Frontal cortex (tissue), 4 donors: ENCODE results near the gene SMAGP. TPM values are rescaled to one million over a fixed set of nuclear protein-coding genes. Genes with fewer than 3 reads are reported as not detected.
"Not testable (repeated sequence)": the region's sequence is repeated elsewhere in the genome, so short reads cannot be mapped to it uniquely, and the experiment has no call there.

Source experiments
- DNase-seq, 2 donors: peaks; one replicate each; pipeline ENCODE4 v3.0.0; 2012; ENCODE audit warnings: low spot score in 2 of 2
- FAIRE-seq: peaks from 2 replicates; lab custom pipeline; 2012; peaks lifted over from hg19 to GRCh38; lab: Jason Lieb, UNC
- total RNA-seq: library from RNA; depleted of rRNA; stranded (reverse); fragments of >200 nt; gene quantifications from one replicate; pipeline ENCODE4 v1.2.3, GENCODE V29; 2014
- donor health status: control.
- donor health status: control.
- donor health status: control.

Gene SMAGP
- total RNA-seq, 1 donor from 2014 or later: 0.82 TPM

DNA sequence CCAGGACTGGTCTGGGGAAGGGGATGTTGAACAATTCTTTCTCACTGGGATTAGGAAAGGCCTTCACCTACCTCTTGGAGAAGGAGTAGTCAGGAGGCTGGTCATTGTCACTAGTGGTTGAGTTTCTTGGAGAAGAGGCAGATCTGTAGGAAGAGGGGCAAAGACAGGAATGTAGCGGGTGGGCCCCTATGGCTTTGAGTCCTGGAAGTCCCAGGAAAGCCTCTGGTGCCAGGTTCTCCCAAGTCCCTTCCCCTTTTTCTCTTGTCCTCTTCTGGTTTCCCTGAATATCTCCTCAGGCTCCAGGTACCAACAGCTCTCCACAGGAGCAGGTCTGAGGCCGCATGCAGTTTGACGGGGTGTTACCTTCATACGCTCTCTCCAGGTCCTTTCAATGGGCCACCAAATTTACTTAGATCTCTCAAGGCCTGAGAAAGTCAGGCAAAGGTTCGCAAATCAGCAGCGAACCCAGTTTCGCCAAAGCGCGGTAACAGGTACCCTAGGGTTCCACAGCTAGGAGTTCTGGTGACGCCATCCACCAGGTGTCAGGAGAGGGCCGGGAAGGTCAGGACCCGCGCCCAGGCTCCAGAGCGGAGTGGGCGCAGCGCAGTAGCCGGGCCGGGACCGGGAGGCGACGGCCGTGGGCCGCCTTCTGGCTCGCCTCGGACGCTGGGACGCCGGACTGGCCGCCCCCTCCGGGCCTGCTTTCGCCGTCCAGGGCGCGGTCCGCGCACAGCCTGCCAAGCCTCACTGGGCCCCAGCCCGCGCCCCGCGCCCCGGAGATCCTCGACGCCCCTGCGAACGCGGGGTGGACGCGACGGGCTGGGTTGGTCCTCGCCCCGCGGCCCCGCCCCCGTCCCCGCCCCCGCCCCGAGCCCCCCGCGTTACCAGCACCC is 795 bp downstream of the SMAGP start:
- DNase-seq: peak; percentile 36 to 48
- no peak for FAIRE-seq

DNA sequence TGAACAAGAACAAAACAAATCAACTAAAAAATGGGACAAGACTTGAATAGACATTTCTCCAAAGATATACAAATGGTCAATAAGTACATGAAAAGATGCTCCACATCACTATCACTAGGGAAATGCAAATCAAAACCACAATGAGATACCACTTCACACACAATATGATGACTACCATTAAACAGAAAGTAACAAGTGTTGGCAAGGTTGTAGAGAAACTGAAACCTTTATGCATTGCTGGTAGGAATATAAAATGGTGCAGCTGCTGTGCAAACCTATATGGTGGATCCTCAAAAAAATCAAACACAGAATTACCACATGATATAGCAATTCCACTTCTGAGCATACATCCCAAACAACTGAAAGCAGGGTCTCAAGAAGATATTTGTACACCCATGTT is 5.2 kb downstream of the SMAGP start:
- no peak for DNase-seq
- no peak for FAIRE-seq

DNA sequence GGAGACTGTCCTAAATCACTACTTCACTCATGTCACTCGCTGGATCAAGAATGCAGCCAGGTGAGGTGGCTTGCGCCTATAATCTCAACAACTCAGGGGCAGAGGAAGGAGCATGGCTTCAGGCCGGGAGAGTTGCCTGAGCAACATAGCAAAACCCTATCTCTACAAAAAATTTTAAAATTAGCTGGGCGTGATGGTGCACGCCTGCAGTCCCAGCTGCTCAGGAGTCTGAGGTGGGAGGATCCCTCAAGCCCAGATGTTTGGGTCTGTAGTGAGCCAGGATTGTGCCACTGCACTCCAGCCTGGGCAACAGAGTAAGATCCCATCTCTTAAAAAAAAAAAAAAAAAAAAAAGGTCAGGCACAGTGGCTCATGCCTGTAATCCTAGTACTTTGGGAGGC is 5.9 kb downstream of the SMAGP start:
- FAIRE-seq: no peak
- DNase-seq: no peak

DNA sequence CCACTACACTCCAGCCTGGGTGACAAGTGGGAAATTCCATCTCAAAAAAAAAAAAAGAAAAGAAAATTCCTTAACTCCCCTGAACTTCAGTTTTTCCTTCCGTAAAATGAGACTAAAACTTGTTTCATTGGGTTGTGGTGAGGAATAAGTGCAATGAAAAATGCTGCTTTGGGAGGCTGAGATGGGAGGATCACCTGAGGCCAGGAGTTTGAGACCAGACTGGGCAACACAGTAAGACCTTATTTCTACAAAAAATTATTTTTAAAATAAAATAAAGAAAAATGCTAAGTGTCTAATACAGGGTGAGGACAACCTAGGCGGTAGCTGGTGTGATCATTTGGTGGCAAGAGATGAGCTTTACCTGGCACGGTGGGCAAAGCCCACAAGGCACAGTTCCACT is 6.9 kb downstream of the SMAGP start:
- no peak for FAIRE-seq

DNA sequence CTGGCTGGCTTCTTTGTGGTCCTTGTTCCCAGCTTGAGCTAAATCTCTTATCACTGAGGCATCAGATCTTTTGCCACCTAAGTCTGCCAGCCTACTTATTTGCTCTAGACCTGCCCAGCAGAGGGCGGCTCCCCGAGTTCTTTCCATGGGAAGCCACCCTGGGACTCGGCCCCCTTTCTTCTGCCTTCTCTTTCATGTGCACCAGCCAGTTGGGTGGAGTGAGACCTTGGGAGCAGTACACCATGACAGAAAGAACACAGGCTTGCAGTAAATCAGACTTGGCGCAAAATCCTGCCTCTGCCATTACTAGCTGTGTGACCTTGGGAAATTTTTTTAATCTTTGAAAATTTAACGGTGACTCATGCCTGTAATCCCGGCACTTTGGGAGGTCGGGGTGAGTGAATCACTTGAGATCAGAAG is 7.4 kb downstream of the SMAGP start:
- FAIRE-seq (no peak), DNase-seq (no peak)

More for the DNA sequence above, 6.9 kb downstream of the SMAGP start:
- DNase-seq: no peak

DNA sequence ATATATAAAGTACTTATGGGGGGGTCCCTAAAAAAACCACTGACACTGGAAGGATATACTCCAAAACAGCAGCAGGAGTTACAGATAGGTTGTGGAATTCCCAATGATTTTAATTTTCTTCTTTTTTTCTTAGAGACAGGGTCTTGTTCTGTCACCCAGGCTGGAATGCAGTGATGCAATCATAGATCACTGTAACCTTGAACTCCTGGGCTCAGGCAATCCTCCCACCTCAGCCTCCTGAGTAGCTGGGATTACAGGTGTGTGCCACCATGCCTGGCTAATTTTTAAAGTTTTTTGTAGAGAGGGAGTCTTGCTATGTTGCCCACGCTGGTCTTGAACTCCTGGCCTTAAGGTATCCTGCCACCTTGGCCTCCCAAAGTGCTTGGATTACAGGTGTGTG is 10.6 kb downstream of the SMAGP start:
- FAIRE-seq, DNase-seq: not testable (repeated sequence)

DNA sequence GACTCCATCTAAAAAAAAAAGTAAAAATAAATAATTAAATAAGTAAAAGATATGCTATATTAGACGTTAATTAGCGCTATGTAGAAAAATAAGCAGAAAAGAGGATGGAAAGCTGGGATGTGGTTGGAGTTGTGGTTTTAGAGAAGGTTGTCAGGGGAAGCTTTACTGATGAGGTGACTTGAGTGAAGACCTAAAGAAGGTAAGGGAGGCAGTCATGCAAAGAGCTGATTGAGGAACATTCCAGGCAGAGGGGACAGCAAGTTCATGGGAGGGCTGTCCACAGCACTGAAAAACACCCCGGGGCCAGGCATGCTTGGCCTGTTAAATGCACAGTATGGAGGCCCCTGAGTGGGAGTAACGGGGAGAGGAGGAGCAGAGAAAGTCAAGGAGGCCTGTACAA is 15.7 kb downstream of the SMAGP start:
- FAIRE-seq (no peak), DNase-seq (no peak)

DNA sequence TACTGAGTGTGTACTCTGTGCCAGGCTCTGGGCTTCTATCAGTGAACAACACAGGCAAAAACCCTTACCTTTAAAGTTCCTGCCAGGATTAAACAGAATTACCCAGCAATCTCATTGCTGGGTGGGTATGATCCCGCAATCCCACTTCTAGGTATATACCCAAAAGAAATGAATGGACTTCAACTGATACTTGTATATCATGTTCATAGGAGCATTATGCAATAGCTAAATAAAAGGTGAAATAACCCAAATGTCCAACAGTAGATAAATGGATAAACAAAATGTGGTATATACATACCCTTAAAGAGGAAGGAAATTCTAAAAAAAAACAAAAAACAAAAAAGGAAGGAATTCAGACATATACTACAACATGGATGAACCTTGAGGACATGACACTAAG is 16.9 kb downstream of the SMAGP start:
- no peak for DNase-seq
- no peak for FAIRE-seq

DNA sequence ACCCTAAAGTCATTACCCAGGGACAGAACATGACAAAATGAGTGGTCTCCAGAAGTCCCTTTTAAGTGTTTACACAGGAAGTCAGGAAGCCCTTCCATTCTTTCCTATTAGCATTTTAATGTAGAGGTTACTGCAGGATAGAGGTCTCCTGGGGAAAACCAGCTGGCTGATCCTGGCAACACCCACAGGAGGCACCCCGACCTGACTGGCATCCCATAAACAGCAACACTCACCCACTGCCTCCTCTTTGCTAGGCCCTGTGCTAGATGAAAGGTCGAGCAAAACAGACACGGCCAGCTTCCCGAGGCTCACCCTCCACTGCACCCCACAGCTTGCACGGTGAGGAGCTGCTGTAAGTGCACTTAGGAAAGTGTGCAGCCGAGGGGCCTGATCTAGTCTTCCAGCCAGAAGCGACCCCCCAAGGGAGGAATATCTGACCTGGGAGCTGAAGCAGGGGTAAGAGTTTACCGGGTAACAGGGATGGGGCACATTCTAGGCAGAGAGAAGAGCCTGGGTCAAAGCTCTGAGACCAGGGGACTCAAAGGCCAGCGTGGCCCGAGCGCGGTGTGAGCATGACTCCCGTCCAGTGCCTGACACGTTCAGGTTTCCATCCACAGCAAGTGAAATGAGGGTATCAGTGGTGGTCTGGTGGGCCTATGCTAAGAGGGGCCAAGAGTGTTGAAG is 22.6 kb downstream of the SMAGP start:
- no peak for DNase-seq
- no peak for FAIRE-seq

DNA sequence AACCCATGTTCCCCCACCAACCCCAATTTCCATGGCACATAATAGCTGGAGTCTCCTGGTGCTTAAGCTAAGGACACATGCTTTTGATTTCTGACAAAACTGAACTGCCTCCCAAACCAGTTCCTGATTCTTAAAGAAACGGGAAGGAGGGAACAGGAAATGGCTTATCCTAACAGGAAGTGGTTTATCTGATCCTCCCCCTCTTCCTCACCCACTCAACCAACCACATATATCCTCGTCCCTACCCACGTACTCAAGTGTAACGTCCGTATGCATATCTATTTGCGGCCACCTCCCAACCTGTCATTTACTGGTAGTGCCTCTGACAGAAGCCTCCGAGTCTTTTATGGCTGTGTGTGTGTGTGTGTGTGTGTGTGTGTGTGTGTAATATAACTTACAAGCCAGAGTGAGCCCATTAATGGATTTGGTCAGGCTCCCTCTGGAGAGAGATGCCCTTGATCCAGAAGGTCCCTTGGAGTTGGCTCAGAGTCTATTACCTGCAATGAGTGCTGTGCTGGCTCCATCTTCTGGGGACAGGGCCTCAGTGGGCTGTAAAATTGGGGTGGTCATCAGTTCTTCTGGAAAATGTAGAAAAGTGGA is 23.9 kb downstream of the SMAGP start:
- FAIRE-seq (no peak), DNase-seq (no peak)

DNA sequence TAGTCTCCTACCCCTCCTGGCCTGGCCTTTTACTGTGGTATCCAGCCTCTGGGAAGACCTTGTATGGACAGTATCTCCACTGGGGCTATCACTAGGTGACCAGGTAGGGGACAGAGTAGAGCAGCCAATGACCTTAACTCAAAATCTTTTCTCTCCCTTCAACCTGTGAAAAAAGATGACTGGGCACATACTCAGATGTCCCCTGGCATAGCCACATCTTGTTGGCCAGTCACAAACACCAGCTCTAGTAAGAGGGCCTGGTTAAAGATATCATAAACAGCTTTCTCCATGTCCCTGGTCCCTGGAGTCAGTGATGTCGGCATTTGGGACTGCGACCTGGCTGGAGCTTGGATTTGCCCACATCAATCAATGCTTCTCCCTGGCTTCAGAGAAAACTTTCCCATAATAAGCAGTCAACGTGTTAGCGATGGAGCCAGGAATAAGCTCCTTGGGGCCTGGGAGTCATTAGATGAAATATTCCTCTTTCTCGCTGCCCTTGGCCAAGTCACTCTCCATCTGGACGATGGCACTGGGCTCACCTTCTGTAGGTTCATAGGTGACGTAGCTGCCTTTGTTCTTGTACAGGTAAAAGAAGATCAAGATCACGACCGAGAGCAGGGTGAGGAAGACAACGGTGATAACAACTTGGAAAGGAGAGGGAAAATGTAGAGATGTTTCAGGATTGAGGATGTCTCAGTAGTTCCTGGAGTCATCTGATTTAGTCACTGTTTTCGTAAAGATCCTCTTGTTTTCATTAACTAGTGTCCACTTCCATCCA is 24.6 kb downstream of the SMAGP start:
- DNase-seq (no peak), FAIRE-seq (no peak)

DNA sequence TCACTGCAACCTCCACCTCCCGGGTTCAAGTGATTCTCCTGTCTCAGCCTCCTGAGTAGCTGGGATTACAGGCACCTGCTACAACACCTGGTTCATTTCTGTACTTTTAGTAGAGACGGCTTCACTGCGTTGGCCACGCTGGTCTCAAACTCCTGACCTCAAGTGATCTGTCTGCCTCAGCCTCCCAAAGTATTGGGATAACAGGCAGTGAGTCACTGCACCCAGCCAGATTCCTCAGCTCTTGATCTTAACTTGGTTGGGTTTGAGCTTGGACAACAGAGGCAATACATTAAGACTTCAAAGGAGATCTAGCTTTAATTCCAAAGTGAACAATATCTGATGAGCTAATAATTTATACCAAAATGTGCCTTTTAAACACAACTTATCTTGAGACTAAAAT is 25.9 kb downstream of the SMAGP start:
- DNase-seq (no peak), FAIRE-seq (no peak)

DNA sequence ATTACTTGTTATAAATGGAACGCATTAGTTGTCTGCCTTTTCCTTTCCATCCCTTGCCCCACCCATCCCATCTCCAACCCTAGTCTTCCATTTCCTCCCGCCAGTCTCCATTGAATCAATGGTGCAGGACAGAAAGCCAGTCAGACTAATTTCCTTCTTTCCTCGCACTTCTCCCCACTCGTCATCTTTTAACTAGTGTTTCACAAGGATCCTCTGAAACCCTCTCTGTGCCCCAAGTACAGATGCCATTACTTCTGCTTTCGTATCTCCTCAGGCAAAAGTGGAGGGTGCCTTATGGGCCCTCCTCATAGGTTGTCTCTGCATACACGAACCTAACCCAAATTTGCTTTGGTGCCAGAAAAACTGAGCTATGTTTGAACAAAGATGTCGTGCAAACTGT is 27.3 kb downstream of the SMAGP start:
- FAIRE-seq (no peak), DNase-seq (no peak)

DNA sequence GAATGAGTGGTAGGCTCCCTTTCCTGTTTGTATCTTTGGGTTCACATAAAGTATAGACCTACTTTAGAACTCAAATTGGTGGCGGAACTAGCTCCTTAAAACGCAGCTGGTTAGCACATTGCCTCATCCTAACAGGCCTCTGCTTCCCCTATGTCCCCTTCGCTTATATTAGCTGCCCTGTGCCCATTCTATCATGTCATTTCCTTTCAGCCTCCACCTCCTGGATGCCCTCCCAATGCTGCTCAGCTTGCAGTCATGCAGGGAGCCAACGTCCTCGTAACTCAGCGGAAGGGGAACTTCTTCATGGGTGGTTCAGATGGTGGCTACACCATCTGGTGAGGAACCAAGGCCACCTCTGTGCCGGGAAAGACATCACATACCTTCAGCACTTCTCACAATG is 28.1 kb downstream of the SMAGP start:
- DNase-seq (no peak), FAIRE-seq (no peak)

DNA sequence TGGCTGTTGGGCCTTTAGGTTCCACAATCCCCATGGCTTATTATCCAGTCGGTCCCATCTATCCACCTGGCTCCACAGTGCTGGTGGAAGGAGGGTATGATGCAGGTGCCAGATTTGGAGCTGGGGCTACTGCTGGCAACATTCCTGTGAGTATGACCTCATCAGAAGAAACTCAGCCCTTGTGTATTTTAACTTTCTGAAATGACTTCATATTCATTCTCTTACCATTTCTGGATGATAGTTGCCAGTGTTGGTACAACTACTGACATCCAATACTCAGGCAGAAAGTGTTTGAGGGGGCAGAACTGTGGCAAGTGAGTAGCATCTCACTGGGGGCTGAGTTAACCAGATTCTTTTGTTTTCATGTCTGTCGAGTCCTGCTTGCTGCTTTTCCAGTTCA is 29.2 kb downstream of the SMAGP start:
- DNase-seq (no peak), FAIRE-seq (no peak)

DNA sequence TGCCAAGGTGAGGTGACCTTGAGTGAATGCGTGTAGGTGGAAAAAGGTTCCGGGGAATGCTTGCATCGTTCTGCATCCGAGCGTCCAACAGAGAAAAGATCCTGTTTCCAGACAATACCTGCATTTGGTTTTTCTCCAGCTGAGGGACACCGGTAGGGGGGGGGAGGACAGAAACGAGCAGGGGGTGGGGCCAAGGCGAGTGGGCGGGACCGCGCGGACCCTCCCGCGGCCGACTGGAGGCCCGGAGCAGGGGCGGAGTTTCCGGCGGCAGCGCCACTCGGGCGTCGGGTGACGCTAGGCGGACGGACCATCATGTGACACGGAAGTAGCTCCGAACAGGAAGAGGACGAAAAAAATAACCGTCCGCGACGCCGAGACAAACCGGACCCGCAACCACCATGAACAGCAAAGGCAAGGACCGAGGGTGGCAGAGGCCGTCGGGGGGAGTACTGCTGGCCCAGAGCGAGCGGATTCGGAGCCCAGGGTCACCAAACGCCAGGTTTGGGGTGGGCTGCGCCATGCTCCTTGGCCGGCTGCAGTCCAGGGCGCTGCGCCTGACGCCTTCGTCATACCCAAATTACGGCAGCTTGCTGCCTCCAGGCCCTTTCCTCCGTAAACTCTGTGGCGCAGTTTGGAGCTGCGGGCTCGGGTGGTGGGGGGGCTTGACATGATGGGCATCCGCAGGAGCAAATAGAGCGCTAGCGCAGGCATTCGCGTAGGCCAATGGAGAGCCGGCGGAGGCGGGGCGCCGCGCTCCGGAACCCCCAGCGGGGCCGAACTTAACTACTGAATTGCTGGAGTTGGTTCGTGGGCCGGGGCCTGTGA is 31.5 kb downstream of the SMAGP start, which contains the start of gene DAZAP2:
Gene DAZAP2 (plus strand): TSS at position 317 of the 825 bp plus-strand sequence. CDS start 82 bp downstream, at position 399.
- FAIRE-seq: no peak
- peak; percentile 89 to 93 for DNase-seq

DNA sequence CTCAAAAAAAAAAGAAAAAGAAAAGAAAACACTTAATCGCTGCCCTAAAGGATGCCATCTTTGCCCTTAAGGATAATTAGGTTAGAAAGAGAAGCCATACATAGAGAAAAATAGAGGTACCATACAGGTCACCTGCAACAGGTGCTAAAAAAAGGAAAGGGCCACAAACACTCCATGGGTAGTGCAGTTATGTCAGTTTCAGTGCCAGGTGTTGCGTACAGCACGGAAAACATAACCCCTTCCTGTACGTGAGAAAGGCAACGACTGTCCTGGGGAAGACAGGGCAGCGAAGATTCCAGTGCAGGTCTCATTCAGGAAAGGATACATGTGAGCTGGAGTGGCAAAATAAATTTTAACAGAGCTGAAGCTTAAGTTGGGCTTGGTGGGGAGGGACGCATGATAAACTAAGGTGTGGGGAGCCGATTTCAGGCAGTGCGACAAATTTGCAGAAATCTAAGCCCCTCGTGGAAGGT is 32.1 kb downstream of the SMAGP start:
- FAIRE-seq: no peak
- no peak for DNase-seq

DNA sequence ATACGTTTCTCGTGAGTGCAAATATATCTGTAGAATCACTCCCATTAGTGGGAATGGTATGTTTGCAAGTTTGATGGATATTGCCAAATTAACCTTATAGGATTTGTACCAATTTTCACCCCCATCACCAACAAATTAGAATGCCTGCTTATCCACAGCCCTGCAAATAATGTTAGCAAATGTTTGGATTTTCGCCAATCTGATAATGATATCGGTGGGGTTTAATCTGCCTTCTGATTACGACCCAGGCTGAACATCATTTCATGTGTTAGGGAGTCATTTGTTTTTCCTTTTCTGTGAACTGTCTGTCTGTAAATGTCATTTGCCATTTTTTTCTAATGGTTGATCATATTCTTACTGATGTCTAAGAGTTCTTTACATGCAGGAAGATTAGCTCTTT is 35.7 kb downstream of the SMAGP start:
- DNase-seq (no peak), FAIRE-seq (no peak)

DNA sequence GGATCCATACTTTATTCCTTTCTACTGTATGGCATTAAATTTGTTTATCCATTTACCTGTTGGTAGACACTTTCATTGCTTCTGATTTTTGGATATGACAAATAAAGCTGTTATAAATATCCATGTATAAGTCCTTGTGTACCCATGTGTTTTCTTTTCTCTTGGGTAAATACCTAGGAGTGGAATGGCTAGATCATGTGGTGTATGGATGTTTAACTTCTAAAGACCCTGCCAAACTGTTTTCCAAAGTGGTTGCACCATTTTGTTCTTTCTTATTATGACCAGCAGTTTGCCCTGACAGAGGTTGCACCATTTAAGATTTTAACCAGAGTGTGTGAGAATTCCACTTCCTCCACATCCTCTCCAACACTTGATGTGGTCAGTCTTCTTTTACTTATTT is 37.6 kb downstream of the SMAGP start:
- no peak for FAIRE-seq
- DNase-seq: no peak
